Left lobe of liver (tissue), 2 donors: ENCODE results near the gene KLRG1. TPM values are rescaled to one million over a fixed set of nuclear protein-coding genes. Genes with fewer than 3 reads are reported as not detected.

ENCODE experiments used
- ATAC-seq: fragments of 200-7000 bp; cut with Tn5 transposase; one replicate; pipeline ENCODE4 v1.9.1; 2020; ENCODE audit warnings: mild to moderate bottlenecking, moderate library complexity
- DNase-seq: peaks from one replicate; pipeline ENCODE4 v3.0.0-alpha.2; 2020; ENCODE audit warnings: low spot score
- total RNA-seq: library from RNA; stranded (reverse); gene quantifications from one replicate; pipeline ENCODE4 v1.2.1, GENCODE V29; 2021
- donor health status: DM: no; HTN: no; CAD: no; lungs with moderate emphysema.
- donor health status: DM: no; HTN: yes; CAD: no.

KLRG1 gene
- total RNA-seq, 1 donor from 2014 or later = 1.9 TPM

DNA sequence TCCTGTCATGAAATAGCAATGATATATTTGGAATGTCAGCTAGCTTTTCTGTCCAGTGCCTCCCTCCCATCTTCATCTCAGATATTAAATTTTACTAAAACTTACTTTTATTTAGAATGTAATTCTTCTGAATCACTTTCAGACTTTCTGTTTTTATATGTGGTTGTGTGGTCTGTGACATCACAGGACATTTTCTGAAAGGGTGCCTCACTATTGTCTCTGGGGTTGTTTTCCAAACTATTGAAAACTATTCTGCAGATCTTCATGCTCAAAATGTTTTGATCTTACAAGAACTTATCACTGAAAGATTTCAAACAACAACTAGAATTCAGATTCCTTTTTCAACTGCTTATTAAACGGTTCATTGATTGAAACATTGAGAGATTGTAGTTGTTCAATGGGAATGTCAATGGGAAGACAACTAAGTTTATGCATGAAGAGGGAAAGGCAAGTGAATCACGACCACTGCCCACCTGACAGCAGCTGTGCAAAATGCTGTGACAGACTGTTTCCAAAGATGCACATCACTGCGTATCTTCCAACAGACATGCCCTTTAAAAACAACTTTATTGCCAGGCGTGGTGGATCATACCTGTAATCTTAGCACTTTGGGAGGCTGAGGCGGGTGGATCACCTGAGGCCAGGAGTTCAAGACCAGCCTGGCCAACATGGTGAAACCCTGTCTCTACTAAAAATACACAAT is 51.3 kb downstream of the KLRG1 start:
- ATAC-seq (no peak), DNase-seq (no peak)

- DNase-seq (no peak), ATAC-seq (no peak)
Measured at GRCh38 chr12:9041321-9041720, 52.0 kb downstream of the KLRG1 start.

GRCh38 chr12:9043766-9044165 is 54.4 kb downstream of the KLRG1 start:
- DNase-seq = no peak
- ATAC-seq = no peak

- no peak for ATAC-seq
- DNase-seq = no peak
Measured at GRCh38 chr12:9047105-9047504, 57.8 kb downstream of the KLRG1 start.

GRCh38 chr12:9048930-9049329 is 59.6 kb downstream of the KLRG1 start:
- DNase-seq (no peak), ATAC-seq (no peak)

GRCh38 chr12:9049520-9050133 is 60.3 kb downstream of the KLRG1 start:
- ATAC-seq = peak; percentile 71

DNA sequence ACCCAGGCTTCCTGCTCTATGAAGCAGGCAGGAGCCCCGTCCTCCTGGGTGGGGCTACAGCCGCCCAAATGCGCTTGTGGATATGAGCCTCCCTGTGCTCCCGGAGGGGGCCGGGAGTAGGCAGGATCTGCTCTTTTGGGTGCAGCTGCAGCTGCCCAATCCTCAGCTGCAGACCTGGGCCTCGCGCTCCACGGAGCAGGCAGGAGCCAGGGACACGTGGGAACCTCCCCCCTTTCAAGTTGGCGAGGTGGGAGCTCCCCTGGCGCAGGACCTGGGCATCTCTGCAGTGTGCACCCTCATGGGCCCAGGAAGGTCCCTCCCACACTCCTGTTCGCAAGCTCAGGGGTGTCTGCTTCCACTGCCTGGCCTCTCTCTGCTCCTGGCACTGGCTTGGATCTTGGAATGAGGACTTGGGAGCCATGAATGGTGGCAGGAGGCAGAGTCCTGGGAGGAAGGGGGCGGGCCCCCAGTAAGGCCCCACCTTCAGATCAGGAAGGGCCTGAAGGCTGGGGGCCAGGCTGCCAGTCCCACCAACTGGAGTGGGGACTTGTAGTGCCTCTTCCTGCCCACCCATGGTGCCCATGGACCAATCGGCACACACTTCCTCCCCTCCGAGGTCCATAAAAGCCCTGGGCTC is 61.3 kb downstream of the KLRG1 start:
- no peak for ATAC-seq
- DNase-seq = no peak

More at GRCh38 chr12:9049520-9050133, 60.3 kb downstream of the KLRG1 start:
- no peak for DNase-seq

DNA sequence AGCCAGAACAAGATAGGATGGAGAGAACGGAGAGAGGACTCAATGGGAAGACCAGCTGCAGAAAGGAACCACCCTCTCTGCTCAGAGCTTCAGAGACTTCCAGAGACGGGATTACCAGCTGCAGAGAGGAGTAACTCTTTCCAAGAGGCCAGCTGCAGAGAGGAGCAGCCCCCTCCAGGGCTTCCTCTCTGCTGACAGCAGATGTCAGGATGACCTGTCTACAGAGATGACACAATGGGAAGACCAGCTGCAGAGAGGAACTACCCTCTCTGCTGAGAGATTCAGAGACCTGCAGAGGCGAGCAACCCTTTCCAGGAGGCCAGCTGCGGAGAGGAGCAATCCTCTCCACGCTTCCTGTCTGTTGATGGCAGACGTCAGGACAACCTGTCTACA is 61.8 kb downstream of the KLRG1 start:
- DNase-seq (no peak), ATAC-seq (no peak)

GRCh38 chr12:9052610-9053009 is 63.3 kb downstream of the KLRG1 start:
- DNase-seq (no peak), ATAC-seq (no peak)

Other genes with a start within 250 kb of the KLRG1 start
- gene A2ML1, start 166.9 kb upstream of the KLRG1 start, total RNA-seq = not detected
- gene PHC1, start 75.0 kb upstream of the KLRG1 start, total RNA-seq = 4.6 TPM
- gene M6PR, start 39.9 kb upstream of the KLRG1 start, total RNA-seq = 40.4 TPM
- gene A2M, start 126.4 kb downstream of the KLRG1 start, total RNA-seq = 915 TPM
- gene PZP, start 218.8 kb downstream of the KLRG1 start, total RNA-seq = 0.70 TPM